Measurements from ENCODE around the gene ARL6IP1. TPM values are rescaled to one million over a fixed set of nuclear protein-coding genes. Genes with fewer than 3 reads are reported as not detected.

The ARL6IP1 gene
- total and polyA plus RNA-seq, 2 donors (not counting 3 experiments of a cell fraction or from before 2014, with no cell fraction given), result 251 to 338 TPM

GRCh38 chr16:18789515-18789849 lies 11.9 kb downstream of the ARL6IP1 start:
- Histone ChIP-seq H3K9me3 (replicated peaks; ENCODE audit: control insufficient read depth, insufficient read depth, low read length) (no peaks in the 10 kb centered on the region), H3K27ac (ENCODE audit: insufficient read depth, low read depth, low read length) (peak overlapping the region; percentile 72), H3K9me1 (replicated peaks; ENCODE audit: control insufficient read depth, extremely low read depth, insufficient read depth, low read length) (no peaks in the 10 kb centered on the region), H3K9ac (replicated peaks; ENCODE audit: extremely low read depth, insufficient read depth, low read length) (peak overlapping the region; percentile 92), H3K27me3 (ENCODE audit: control insufficient read depth in 2 of 2, insufficient read depth in 2 of 2, low read length in 2 of 2) (no peaks in the 10 kb centered on the region), H3K79me2 (ENCODE audit: control insufficient read depth, insufficient read depth, low read length) (peaks cover 60% of the 10 kb centered on the region), H2AFZ (ENCODE audit: low read depth, low read length) (no peak overlapping the region), H3K4me3 (replicated peaks in 1 of 3; ENCODE audit: insufficient read depth in 1 of 3, low read depth in 1 of 3, low read length in 3 of 3) (peak overlapping the region; percentile 78 to 97 (median 86)), H4K20me1 (replicated peaks; ENCODE audit: control insufficient read depth, extremely low read depth, insufficient read depth, low read length) (peaks cover 9% of the 10 kb centered on the region), H3K36me3 (ENCODE audit: control insufficient read depth in 2 of 2, extremely low read depth in 1 of 2, insufficient read depth in 2 of 2, low read length in 2 of 2) (peaks cover 21 to 38% of the 10 kb centered on the region in 2 experiments), H3K4me1 (ENCODE audit: control insufficient read depth, extremely low read depth, insufficient read depth, low read length) (peaks cover 43% of the 10 kb centered on the region), H3K4me2 (ENCODE audit: insufficient read depth, low read length) (peak overlapping the region; percentile 86)
- TF ChIP-seq CTCF (IDR thresholded peaks at IDR 0.05; ENCODE audit: extremely low read depth in 1 of 2, insufficient read depth in 1 of 2, low read depth in 1 of 2, low read length in 2 of 2) (no peak), MYC (IDR thresholded peaks at IDR 0.05; ENCODE audit: low read depth, low read length) (no peak), POLR2A (IDR thresholded peaks at IDR 0.05; ENCODE audit: low read depth, low read length) (no peak), POLR2AphosphoS5 (IDR thresholded peaks at IDR 0.05; ENCODE audit: insufficient read depth, low read depth, low read length) (no peak)
- CTCF ChIA-PET, result interaction anchor here (1.0 to 7.2 kb wide), 2 partner anchors 13 to 16 kb away, joined by 3 to 80 read pairs; partner anchors contain the start of gene ARL6IP1
- no peak for FAIRE-seq
- intact Hi-C loops (cut with micrococcal nuclease), result no loop called here
- DNase-seq (ENCODE audit: low read depth, low spot score), result peak; percentile 51
- TSS peak; percentile 63 for BruUV-seq (replicated peaks)
- dilution Hi-C loops (cut with MboI; ENCODE audit: extremely low pct_ligation_motif_present, low sequenced_read_pairs), result loop anchor here (25.0 kb wide), 1 partner anchor 323 kb away; the partner anchor contains the start of gene ITPRIPL2
- POLR2A ChIA-PET, result interaction anchor here (2.6 to 6.3 kb wide), 2 partner anchors 11 to 15 kb away, joined by 10 to 81 read pairs; partner anchors contain the start of gene ARL6IP1

Data from endothelial cell of umbilical vein (primary cell).